ENCODE measurements around the gene KCTD1. TPM values are rescaled to one million over a fixed set of nuclear protein-coding genes. Genes with fewer than 3 reads are reported as not detected.

KCTD1 gene
- total and polyA plus RNA-seq, 2 donors (not counting 1 experiment from before 2014, with no cell fraction given), result 4.2 to 8.4 TPM

DNA sequence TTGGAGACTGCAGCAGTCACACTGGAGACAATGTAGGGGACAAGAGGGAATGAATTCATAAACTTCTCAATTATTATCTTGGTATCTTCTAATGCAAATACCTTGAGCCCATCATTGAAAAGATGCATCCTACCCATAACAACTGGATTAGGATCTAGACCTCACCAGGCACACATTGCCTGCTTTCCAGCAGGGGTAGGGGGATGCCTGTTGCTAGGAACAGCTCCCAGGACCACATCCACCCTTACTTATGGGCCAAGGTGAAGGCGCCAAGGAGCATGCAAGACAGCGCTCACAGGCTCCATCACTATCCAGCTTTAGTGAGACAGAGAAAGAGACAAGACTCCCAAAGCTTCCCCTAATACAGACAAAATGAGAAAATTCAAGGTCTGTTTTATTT lies 24.4 kb downstream of the KCTD1 start:
- H2AFZ ChIP-seq (ENCODE audit: low read length), result no peak overlapping the region
- H3K9me3 ChIP-seq (ENCODE audit: control insufficient read depth, insufficient read depth, low read depth, low read length), result no peaks in the 10 kb centered on the region
- H3K9ac ChIP-seq (ENCODE audit: insufficient read depth, low read length), result no peak overlapping the region
- H4K20me1 ChIP-seq (ENCODE audit: control insufficient read depth, extremely low read depth, insufficient read depth, low read length), result no peaks in the 10 kb centered on the region
- no peaks in the 10 kb centered on the region for H3K36me3 ChIP-seq (ENCODE audit: control insufficient read depth, insufficient read depth, low read length)
- TF ChIP-seq, protein P1, sequence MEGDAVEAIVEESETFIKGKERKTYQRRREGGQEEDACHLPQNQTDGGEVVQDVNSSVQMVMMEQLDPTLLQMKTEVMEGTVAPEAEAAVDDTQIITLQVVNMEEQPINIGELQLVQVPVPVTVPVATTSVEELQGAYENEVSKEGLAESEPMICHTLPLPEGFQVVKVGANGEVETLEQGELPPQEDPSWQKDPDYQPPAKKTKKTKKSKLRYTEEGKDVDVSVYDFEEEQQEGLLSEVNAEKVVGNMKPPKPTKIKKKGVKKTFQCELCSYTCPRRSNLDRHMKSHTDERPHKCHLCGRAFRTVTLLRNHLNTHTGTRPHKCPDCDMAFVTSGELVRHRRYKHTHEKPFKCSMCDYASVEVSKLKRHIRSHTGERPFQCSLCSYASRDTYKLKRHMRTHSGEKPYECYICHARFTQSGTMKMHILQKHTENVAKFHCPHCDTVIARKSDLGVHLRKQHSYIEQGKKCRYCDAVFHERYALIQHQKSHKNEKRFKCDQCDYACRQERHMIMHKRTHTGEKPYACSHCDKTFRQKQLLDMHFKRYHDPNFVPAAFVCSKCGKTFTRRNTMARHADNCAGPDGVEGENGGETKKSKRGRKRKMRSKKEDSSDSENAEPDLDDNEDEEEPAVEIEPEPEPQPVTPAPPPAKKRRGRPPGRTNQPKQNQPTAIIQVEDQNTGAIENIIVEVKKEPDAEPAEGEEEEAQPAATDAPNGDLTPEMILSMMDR (conservative IDR thresholded peaks at IDR 0.05 in 1 of 2, IDR thresholded peaks at IDR 0.05 in 1 of 2; ENCODE audit: low read depth in 1 of 2, low read length in 2 of 2), result no peak
- no peak for TF ChIP-seq EZH2 (IDR thresholded peaks at IDR 0.05; ENCODE audit: low read length, missing control alignments)
- no peaks in the 10 kb centered on the region for H3K4me1 ChIP-seq (ENCODE audit: control insufficient read depth, extremely low read depth, insufficient read depth, low read length)
- no peaks in the 10 kb centered on the region for H3K79me2 ChIP-seq (ENCODE audit: control insufficient read depth, insufficient read depth, low read length)
- no peak overlapping the region for H3K4me2 ChIP-seq (ENCODE audit: extremely low read depth, insufficient read depth, low read length)
- no peak overlapping the region for H3K4me3 ChIP-seq (replicated peaks in 1 of 4; ENCODE audit: control extremely low read depth in 1 of 4, insufficient read depth in 1 of 4, low read depth in 3 of 4, low read length in 4 of 4)
- H3K27me3 ChIP-seq (ENCODE audit: control insufficient read depth, insufficient read depth, low read length), result no peaks in the 10 kb centered on the region
- DNase-seq (ENCODE audit: low read depth in 2 of 2), result no peak
- H3K27ac ChIP-seq (ENCODE audit: insufficient read depth, low read length), result no peak overlapping the region

GRCh38 chr18:26521617-26522016 lies 26.7 kb downstream of the KCTD1 start:
- H2AFZ ChIP-seq (ENCODE audit: low read length), result no peak overlapping the region
- no peak overlapping the region for H3K27ac ChIP-seq (ENCODE audit: insufficient read depth, low read length)
- H3K9me3 ChIP-seq (ENCODE audit: control insufficient read depth, insufficient read depth, low read depth, low read length), result no peaks in the 10 kb centered on the region
- H3K4me2 ChIP-seq (ENCODE audit: extremely low read depth, insufficient read depth, low read length), result no peak overlapping the region
- no peak for DNase-seq (ENCODE audit: low read depth in 2 of 2)
- H3K9ac ChIP-seq (ENCODE audit: insufficient read depth, low read length), result no peak overlapping the region
- H3K36me3 ChIP-seq (ENCODE audit: control insufficient read depth, insufficient read depth, low read length), result no peaks in the 10 kb centered on the region
- H4K20me1 ChIP-seq (ENCODE audit: control insufficient read depth, extremely low read depth, insufficient read depth, low read length), result no peaks in the 10 kb centered on the region
- no peaks in the 10 kb centered on the region for H3K79me2 ChIP-seq (ENCODE audit: control insufficient read depth, insufficient read depth, low read length)
- no peaks in the 10 kb centered on the region for H3K27me3 ChIP-seq (ENCODE audit: control insufficient read depth, insufficient read depth, low read length)
- H3K4me3 ChIP-seq (replicated peaks in 1 of 4; ENCODE audit: control extremely low read depth in 1 of 4, insufficient read depth in 1 of 4, low read depth in 3 of 4, low read length in 4 of 4), result no peak overlapping the region
- no peak for TF ChIP-seq EZH2 (IDR thresholded peaks at IDR 0.05; ENCODE audit: low read length, missing control alignments)
- TF ChIP-seq, protein P1 (conservative IDR thresholded peaks at IDR 0.05 in 1 of 2, IDR thresholded peaks at IDR 0.05 in 1 of 2; ENCODE audit: low read depth in 1 of 2, low read length in 2 of 2), result no peak
- no peaks in the 10 kb centered on the region for H3K4me1 ChIP-seq (ENCODE audit: control insufficient read depth, extremely low read depth, insufficient read depth, low read length)

DNA sequence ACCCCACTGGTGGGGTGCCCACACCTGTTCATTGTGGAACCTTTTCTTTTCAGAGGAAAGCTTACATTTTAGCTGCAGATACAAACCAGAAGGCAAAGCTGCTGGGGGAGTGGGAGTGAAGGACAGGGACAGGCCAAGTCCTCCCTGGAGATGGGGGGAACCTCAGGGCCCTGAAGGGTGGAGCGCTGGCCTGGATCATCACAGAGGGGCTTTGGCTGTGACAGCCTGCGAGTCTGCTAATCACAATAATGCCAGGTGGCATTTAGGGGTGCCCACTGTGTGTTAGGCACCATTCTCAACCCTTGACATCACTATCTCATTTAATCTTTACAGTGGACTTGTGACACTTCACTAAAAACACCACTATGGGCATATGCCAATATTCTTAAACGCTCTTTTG lies 27.4 kb downstream of the KCTD1 start:
- no peaks in the 10 kb centered on the region for H3K79me2 ChIP-seq (ENCODE audit: control insufficient read depth, insufficient read depth, low read length)
- DNase-seq (ENCODE audit: low read depth in 2 of 2), result no peak
- no peak for TF ChIP-seq EZH2 (IDR thresholded peaks at IDR 0.05; ENCODE audit: low read length, missing control alignments)
- TF ChIP-seq, protein P1 (conservative IDR thresholded peaks at IDR 0.05 in 1 of 2, IDR thresholded peaks at IDR 0.05 in 1 of 2; ENCODE audit: low read depth in 1 of 2, low read length in 2 of 2), result no peak
- H3K4me2 ChIP-seq (ENCODE audit: extremely low read depth, insufficient read depth, low read length), result no peak overlapping the region
- no peaks in the 10 kb centered on the region for H4K20me1 ChIP-seq (ENCODE audit: control insufficient read depth, extremely low read depth, insufficient read depth, low read length)
- H3K9me3 ChIP-seq (ENCODE audit: control insufficient read depth, insufficient read depth, low read depth, low read length), result no peaks in the 10 kb centered on the region
- H3K27ac ChIP-seq (ENCODE audit: insufficient read depth, low read length), result no peak overlapping the region
- H2AFZ ChIP-seq (ENCODE audit: low read length), result no peak overlapping the region
- no peak overlapping the region for H3K9ac ChIP-seq (ENCODE audit: insufficient read depth, low read length)
- H3K27me3 ChIP-seq (ENCODE audit: control insufficient read depth, insufficient read depth, low read length), result no peaks in the 10 kb centered on the region
- H3K36me3 ChIP-seq (ENCODE audit: control insufficient read depth, insufficient read depth, low read length), result no peaks in the 10 kb centered on the region
- H3K4me1 ChIP-seq (ENCODE audit: control insufficient read depth, extremely low read depth, insufficient read depth, low read length), result no peaks in the 10 kb centered on the region
- H3K4me3 ChIP-seq (replicated peaks in 1 of 4; ENCODE audit: control extremely low read depth in 1 of 4, insufficient read depth in 1 of 4, low read depth in 3 of 4, low read length in 4 of 4), result no peak overlapping the region

Measured in fibroblast of lung (primary cell).